Loucy (cell line): ENCODE measurements around the gene ZCCHC24.

Source experiments
- H2AFZ ChIP-seq: fragments of 200-600 bp; sonication (generic); 2 replicates; pipeline ENCODE4 v1.6.0; 2016; ENCODE audit warnings: antibody characterized with exemption, mild to moderate bottlenecking, low read length, moderate library complexity
- H3F3A ChIP-seq: fragments of 200-600 bp; 2 replicates; pipeline ENCODE4 v1.6.0; 2016; ENCODE audit warnings: antibody characterized with exemption, low read depth, mild to moderate bottlenecking
- H3K27me3 ChIP-seq: fragments of 200-600 bp; sonication (generic); 2 replicates; pipeline ENCODE4 v1.6.1; 2014; ENCODE audit warnings: low read length, mild to moderate bottlenecking; ENCODE audit not compliant: insufficient read depth, poor library complexity, severe bottlenecking
- H3K36me3 ChIP-seq: fragments of 200-600 bp; sonication (generic); 2 replicates; pipeline ENCODE4 v1.6.1; 2016; ENCODE audit warnings: low read length; ENCODE audit not compliant: insufficient read depth
- H3K4me1 ChIP-seq: fragments of 200-600 bp; sonication (generic); 2 replicates; pipeline ENCODE4 v1.5.1; 2014; ENCODE audit warnings: low read length, mild to moderate bottlenecking; ENCODE audit not compliant: insufficient read depth, poor library complexity, severe bottlenecking
- H3K4me2 ChIP-seq: fragments of 200-600 bp; sonication (generic); 2 replicates; pipeline ENCODE4 v1.6.0; 2014; ENCODE audit warnings: antibody characterized with exemption, low read length, low read depth, mild to moderate bottlenecking; ENCODE audit not compliant: poor library complexity, severe bottlenecking
- H3K4me3 ChIP-seq: fragments of 200-600 bp; sonication (generic); 2 replicates; pipeline ENCODE4 v1.5.1; 2014; ENCODE audit warnings: low read length, mild to moderate bottlenecking, mixed read lengths; ENCODE audit not compliant: poor library complexity, severe bottlenecking
- H3K79me2 ChIP-seq: fragments of 200-600 bp; sonication (generic); 2 replicates; pipeline ENCODE4 v1.6.1; 2014; ENCODE audit warnings: low read length; ENCODE audit not compliant: insufficient read depth
- H3K9ac ChIP-seq: fragments of 200-600 bp; sonication (generic); 2 replicates; pipeline ENCODE4 v1.6.0; 2014; ENCODE audit warnings: mild to moderate bottlenecking, low read depth, low read length, moderate library complexity; ENCODE audit not compliant: poor library complexity, severe bottlenecking
- H3K9me2 ChIP-seq: fragments of 200-600 bp; sonication (generic); replicated peaks from 2 replicates; pipeline ENCODE4 v1.6.1; 2016; ENCODE audit warnings: low read depth, low read length, mixed read lengths
- H3K9me3 ChIP-seq: fragments of 200-600 bp; sonication (generic); 2 replicates; pipeline ENCODE4 v1.6.1; 2014; ENCODE audit warnings: mild to moderate bottlenecking, antibody characterized with exemption, low read length, low read depth; ENCODE audit not compliant: insufficient read depth
- H4K20me1 ChIP-seq: fragments of 200-600 bp; sonication (generic); 2 replicates; pipeline ENCODE4 v1.6.0; 2014; ENCODE audit warnings: antibody characterized with exemption, low read length, mild to moderate bottlenecking; ENCODE audit not compliant: insufficient read depth, poor library complexity, severe bottlenecking
- CTCF ChIP-seq: fragments of 200-600 bp; sonication (generic); conservative IDR thresholded peaks from 2 replicates; pipeline ENCODE4 v1.5.1; 2014; ENCODE audit warnings: mild to moderate bottlenecking, antibody characterized with exemption, low read length
- EZH2phosphoT487 ChIP-seq: fragments of 200-600 bp; IDR thresholded peaks from 2 replicates; pipeline ENCODE4 v1.6.1; 2018; ENCODE audit warnings: antibody characterized with exemption, mild to moderate bottlenecking, moderate library complexity, borderline replicate concordance

The ZCCHC24 gene

GRCh38 chr10:79358811-79359210 is 86.6 kb downstream of the ZCCHC24 start:
- no peaks in the 10 kb centered on the region for H3K9me3 ChIP-seq
- no peaks in the 10 kb centered on the region for H3F3A ChIP-seq
- no peak overlapping the region for H3K9ac ChIP-seq
- H3K79me2 ChIP-seq: peaks cover 20% of the 10 kb centered on the region; the same call in 1 of the 2 replicates
- no peak overlapping the region for H2AFZ ChIP-seq
- H3K4me3 ChIP-seq: no peak overlapping the region
- TF ChIP-seq CTCF (no peak), EZH2phosphoT487 (no peak)
- H3K36me3 ChIP-seq: peaks cover 25% of the 10 kb centered on the region; the same call in 1 of the 2 replicates
- no peaks in the 10 kb centered on the region for H3K4me1 ChIP-seq
- H3K4me2 ChIP-seq: no peak overlapping the region
- H4K20me1 ChIP-seq: peaks cover 21% of the 10 kb centered on the region
- H3K9me2 ChIP-seq: no peaks in the 10 kb centered on the region
- H3K27me3 ChIP-seq: no peaks in the 10 kb centered on the region

- peaks cover 5% of the 10 kb centered on the region for H3K4me1 ChIP-seq
- H3K36me3 ChIP-seq: peaks cover 42% of the 10 kb centered on the region
- TF ChIP-seq EZH2phosphoT487 (no peak), CTCF (no peak)
Observed at GRCh38 chr10:79357180-79357579, 88.2 kb downstream of the ZCCHC24 start.

GRCh38 chr10:79356104-79356503 is 89.3 kb downstream of the ZCCHC24 start:
- Histone ChIP-seq H3K9me3 (no peaks in the 10 kb centered on the region), H3K79me2 (peaks cover 47% of the 10 kb centered on the region), H2AFZ (no peak overlapping the region), H3K4me3 (no peak overlapping the region), H3K27me3 (no peaks in the 10 kb centered on the region), H3K9ac (no peak overlapping the region), H3K36me3 (peaks cover 51% of the 10 kb centered on the region), H3F3A (no peaks in the 10 kb centered on the region), H3K4me1 (peaks cover 5% of the 10 kb centered on the region), H3K4me2 (peak overlapping the region; percentile 38), H3K9me2 (no peaks in the 10 kb centered on the region), H4K20me1 (peaks cover 48% of the 10 kb centered on the region)
- TF ChIP-seq CTCF (no peak), EZH2phosphoT487 (no peak)

More at GRCh38 chr10:79357180-79357579, 88.2 kb downstream of the ZCCHC24 start:
- H3K4me3 ChIP-seq: no peak overlapping the region
- no peak overlapping the region for H3K4me2 ChIP-seq
- no peaks in the 10 kb centered on the region for H3K27me3 ChIP-seq
- no peaks in the 10 kb centered on the region for H3K9me3 ChIP-seq
- H3K79me2 ChIP-seq: peaks cover 36% of the 10 kb centered on the region
- H4K20me1 ChIP-seq: peaks cover 37% of the 10 kb centered on the region
- no peaks in the 10 kb centered on the region for H3F3A ChIP-seq
- H3K9me2 ChIP-seq: no peaks in the 10 kb centered on the region
- H3K9ac ChIP-seq: no peak overlapping the region
- no peak overlapping the region for H2AFZ ChIP-seq
